C4-2B (cell line): ENCODE data around the gene PRUNE2.

Source experiments
- H3K27ac ChIP-seq: fragments of 450-650 bp; 2 replicates; pipeline ENCODE4 v1.5.1; 2017
- CTCF ChIP-seq: fragments of 450-650 bp; conservative IDR thresholded peaks from 2 replicates; pipeline ENCODE4 v1.5.1; 2017; ENCODE audit warnings: mild to moderate bottlenecking
- ZFX ChIP-seq: fragments of 450-650 bp; IDR thresholded peaks from 2 replicates; pipeline ENCODE4 v1.6.1; 2017

PRUNE2 gene

GRCh38 chr9:76613150-76613781 is 292.6 kb downstream of the PRUNE2 start:
- no peak for TF ChIP-seq CTCF
- no peak for TF ChIP-seq ZFX
- no peak overlapping the region for H3K27ac ChIP-seq

- no peak overlapping the region for H3K27ac ChIP-seq
- TF ChIP-seq CTCF (no peak), ZFX (no peak)
Measured at GRCh38 chr9:76610011-76610352, 295.9 kb downstream of the PRUNE2 start.

GRCh38 chr9:76609285-76610010 is 296.5 kb downstream of the PRUNE2 start:
- TF ChIP-seq CTCF (no peak), ZFX (no peak)
- no peak overlapping the region for H3K27ac ChIP-seq

- H3K27ac ChIP-seq = no peak overlapping the region
- no peak for TF ChIP-seq ZFX
Measured at GRCh38 chr9:76608575-76609273, 297.2 kb downstream of the PRUNE2 start.

- no peak overlapping the region for H3K27ac ChIP-seq
- TF ChIP-seq ZFX (no peak), CTCF (no peak)
Measured at GRCh38 chr9:76607730-76608436, 298.0 kb downstream of the PRUNE2 start.

- H3K27ac ChIP-seq = no peak overlapping the region
- no peak for TF ChIP-seq ZFX
- no peak for TF ChIP-seq CTCF
Measured at GRCh38 chr9:76605321-76605900, 300.5 kb downstream of the PRUNE2 start.

- no peak for TF ChIP-seq ZFX
- no peak for TF ChIP-seq CTCF
- H3K27ac ChIP-seq = no peak overlapping the region
Measured at GRCh38 chr9:76603931-76604570, 301.9 kb downstream of the PRUNE2 start.
